PC-9 (cell line): ENCODE results near the gene CES1. TPM values are rescaled to one million over a fixed set of nuclear protein-coding genes. Genes with fewer than 3 reads are reported as not detected.
"Not testable (repeated sequence)": the region's sequence is repeated elsewhere in the genome, so short reads cannot be mapped to it uniquely, and the experiment has no call there.

Experiments used
- BruUV-seq: library from RNA; stranded (reverse); fragments of 400-500 nt; replicated peaks from 2 replicates; lab custom pipeline; 2021; lab: Mats Ljungman, UMichigan
- CTCF ChIA-PET: fragments of 300-600 bp; sonication (Branson Sonifier 250); formaldehyde crosslinking; loops from one replicate; lab custom pipeline; 2022; ENCODE audit warnings: antibody characterized with exemption; lab: Charles Lee
- POLR2A ChIA-PET: fragments of 300-600 bp; sonication (Branson Sonifier 250); formaldehyde crosslinking; loops from one replicate; lab custom pipeline; 2022; ENCODE audit warnings: antibody characterized with exemption; ENCODE audit not compliant: unreplicated experiment; lab: Charles Lee
- DNase-seq, 2 experiments: peaks; one replicate each; pipeline versions ENCODE4 v3.0.0 to v3.0.0-alpha.2; 2015 to 2022; ENCODE audit warnings: mixed read lengths in 1 of 2
- H2AFZ ChIP-seq: fragments of 200-600 bp; sonication (generic); 2 replicates; pipeline ENCODE4 v1.8.1; 2017; ENCODE audit warnings: antibody characterized with exemption
- H3F3A ChIP-seq: fragments of 200-600 bp; sonication (generic); 2 replicates; pipeline ENCODE4 v1.8.1; 2017; ENCODE audit warnings: antibody characterized with exemption, mild to moderate bottlenecking, low read depth; ENCODE audit not compliant: insufficient read depth
- H3K27ac ChIP-seq: fragments of 200-600 bp; sonication (generic); 2 replicates; pipeline ENCODE4 v1.6.1; 2016; ENCODE audit warnings: mixed run types
- H3K27me3 ChIP-seq: fragments of 200-600 bp; sonication (generic); 2 replicates; pipeline ENCODE4 v1.6.1; 2016; ENCODE audit warnings: low read depth, mixed run types; ENCODE audit not compliant: insufficient read depth
- H3K36me3 ChIP-seq: fragments of 200-600 bp; sonication (generic); 2 replicates; pipeline ENCODE4 v1.6.1; 2016; ENCODE audit warnings: low read depth, mixed run types
- H3K4me1 ChIP-seq: fragments of 200-600 bp; sonication (generic); replicated peaks from 2 replicates; pipeline ENCODE4 v1.6.1; 2016; ENCODE audit warnings: mixed run types; ENCODE audit not compliant: insufficient read depth
- H3K4me2 ChIP-seq: fragments of 200-600 bp; sonication (generic); 2 replicates; pipeline ENCODE4 v1.6.1; 2017; ENCODE audit warnings: mixed run types
- H3K4me3 ChIP-seq: fragments of 200-600 bp; sonication (generic); 2 replicates; pipeline ENCODE4 v1.6.1; 2016; ENCODE audit warnings: mixed run types
- H3K79me2 ChIP-seq: fragments of 200-600 bp; sonication (generic); 2 replicates; pipeline ENCODE4 v1.6.1; 2017; ENCODE audit warnings: low read depth, mixed run types
- H3K9me2 ChIP-seq: fragments of 200-600 bp; sonication (generic); 2 replicates; pipeline ENCODE4 v1.8.1; 2017; ENCODE audit warnings: mild to moderate bottlenecking; ENCODE audit not compliant: insufficient read depth
- H3K9me3 ChIP-seq: fragments of 200-600 bp; sonication (generic); 2 replicates; pipeline ENCODE4 v1.8.1; 2016; ENCODE audit warnings: low read depth; ENCODE audit not compliant: insufficient read depth
- H4K20me1 ChIP-seq: fragments of 200-600 bp; sonication (generic); 2 replicates; pipeline ENCODE4 v1.8.1; 2017; ENCODE audit not compliant: insufficient read depth
- CTCF ChIP-seq: fragments of 200-600 bp; sonication (generic); conservative IDR thresholded peaks from 2 replicates; pipeline ENCODE4 v1.6.1; 2017; ENCODE audit warnings: mixed run types, antibody characterized with exemption, mild to moderate bottlenecking, moderate library complexity
- EZH2 ChIP-seq: fragments of 200-600 bp; sonication (generic); IDR thresholded peaks from 2 replicates; pipeline ENCODE4 v1.8.0; 2017; ENCODE audit warnings: antibody characterized with exemption, low read depth
- intact Hi-C: fragments of 100-400 bp; cut with micrococcal nuclease; formaldehyde crosslinking; loops from one replicate; pipeline ENCODE4 v1.10.0; 2022; ENCODE audit not compliant: unreplicated experiment
- total RNA-seq: library from RNA; stranded (reverse); gene quantifications from 2 replicates; pipeline ENCODE4 v1.2.3, GENCODE V29; 2021

CES1 gene
- total RNA-seq, 1 experiment from 2014 or later, result 107 TPM

- Histone ChIP-seq H4K20me1 (no peaks in the 10 kb centered on the region), H3K9me3 (no peaks in the 10 kb centered on the region), H3K27me3 (peaks cover 18% of the 10 kb centered on the region), H3K27ac (no peak overlapping the region), H3F3A (no peaks in the 10 kb centered on the region), H3K4me1 (no peaks in the 10 kb centered on the region), H3K4me3 (no peak overlapping the region), H3K4me2 (no peak overlapping the region), H3K9me2 (no peaks in the 10 kb centered on the region), H2AFZ (no peak overlapping the region), H3K79me2 (no peaks in the 10 kb centered on the region), H3K36me3 (no peaks in the 10 kb centered on the region)
- intact Hi-C loops, result no loop called here
- TF ChIP-seq EZH2 (no peak), CTCF (no peak)
- BruUV-seq, result no TSS peak
- CTCF ChIA-PET, result no interaction called here
- no peak for DNase-seq
- POLR2A ChIA-PET, result no interaction called here
Observed at GRCh38 chr16:55868980-55869379, 36.1 kb upstream of the CES1 start.

GRCh38 chr16:55868137-55868536, 35.2 kb upstream of the CES1 start:
- no TSS peak for BruUV-seq
- DNase-seq, result no peak
- Histone ChIP-seq H3F3A (no peaks in the 10 kb centered on the region), H3K36me3 (no peaks in the 10 kb centered on the region), H3K27me3 (peaks cover 10% of the 10 kb centered on the region), H3K27ac (no peak overlapping the region), H3K9me2 (no peaks in the 10 kb centered on the region), H4K20me1 (no peaks in the 10 kb centered on the region), H3K4me3 (no peak overlapping the region), H3K4me1 (no peaks in the 10 kb centered on the region), H3K9me3 (no peaks in the 10 kb centered on the region), H2AFZ (no peak overlapping the region), H3K4me2 (no peak overlapping the region), H3K79me2 (no peaks in the 10 kb centered on the region)
- intact Hi-C loops, result no loop called here
- TF ChIP-seq CTCF (no peak), EZH2 (no peak)
- ChIA-PET CTCF (no interaction called here), POLR2A (no interaction called here)

GRCh38 chr16:55861288-55861687, 28.4 kb upstream of the CES1 start:
- Histone ChIP-seq H3K4me1 (no peaks in the 10 kb centered on the region), H3K36me3 (no peaks in the 10 kb centered on the region), H3K27ac (no peak overlapping the region), H3K9me2 (no peaks in the 10 kb centered on the region), H3K9me3 (no peaks in the 10 kb centered on the region), H3K4me2 (no peak overlapping the region), H3K4me3 (no peak overlapping the region), H3K27me3 (peaks cover 15% of the 10 kb centered on the region; the same call in 1 of the 2 replicates), H4K20me1 (no peaks in the 10 kb centered on the region), H2AFZ (no peak overlapping the region), H3K79me2 (no peaks in the 10 kb centered on the region), H3F3A (no peaks in the 10 kb centered on the region)
- intact Hi-C loops, result no loop called here
- BruUV-seq, result no TSS peak
- POLR2A ChIA-PET, result no interaction called here
- no peak for DNase-seq
- no peak for TF ChIP-seq EZH2
- no peak for TF ChIP-seq CTCF
- CTCF ChIA-PET, result no interaction called here

GRCh38 chr16:55857650-55858049, 24.8 kb upstream of the CES1 start:
- POLR2A ChIA-PET, result interaction anchor here (0.6 kb wide), 1 partner anchor 353 kb away, joined by 4 read pairs; no protein-coding TSS in a partner anchor
- intact Hi-C loops, DNase-seq: not testable (repeated sequence)

More at GRCh38 chr16:55857650-55858049, 24.8 kb upstream of the CES1 start:
- H2AFZ ChIP-seq, H3K79me2 ChIP-seq, H4K20me1 ChIP-seq, H3K9me3 ChIP-seq, H3K4me2 ChIP-seq, H3K9me2 ChIP-seq, H3F3A ChIP-seq, H3K4me3 ChIP-seq, H3K4me1 ChIP-seq, BruUV-seq, H3K36me3 ChIP-seq, H3K27ac ChIP-seq, CTCF ChIA-PET: not testable (repeated sequence)
- H3K27me3 ChIP-seq, result peaks cover 15% of the 10 kb centered on the region; the same call in 1 of the 2 replicates
